AG08395 (cell line): ENCODE results near the gene CIB2.

Source experiments
- DNase-seq: peaks from one replicate; pipeline ENCODE4 v3.0.0; 2012; ENCODE audit warnings: mixed read lengths, low spot score

Gene CIB2

DNA sequence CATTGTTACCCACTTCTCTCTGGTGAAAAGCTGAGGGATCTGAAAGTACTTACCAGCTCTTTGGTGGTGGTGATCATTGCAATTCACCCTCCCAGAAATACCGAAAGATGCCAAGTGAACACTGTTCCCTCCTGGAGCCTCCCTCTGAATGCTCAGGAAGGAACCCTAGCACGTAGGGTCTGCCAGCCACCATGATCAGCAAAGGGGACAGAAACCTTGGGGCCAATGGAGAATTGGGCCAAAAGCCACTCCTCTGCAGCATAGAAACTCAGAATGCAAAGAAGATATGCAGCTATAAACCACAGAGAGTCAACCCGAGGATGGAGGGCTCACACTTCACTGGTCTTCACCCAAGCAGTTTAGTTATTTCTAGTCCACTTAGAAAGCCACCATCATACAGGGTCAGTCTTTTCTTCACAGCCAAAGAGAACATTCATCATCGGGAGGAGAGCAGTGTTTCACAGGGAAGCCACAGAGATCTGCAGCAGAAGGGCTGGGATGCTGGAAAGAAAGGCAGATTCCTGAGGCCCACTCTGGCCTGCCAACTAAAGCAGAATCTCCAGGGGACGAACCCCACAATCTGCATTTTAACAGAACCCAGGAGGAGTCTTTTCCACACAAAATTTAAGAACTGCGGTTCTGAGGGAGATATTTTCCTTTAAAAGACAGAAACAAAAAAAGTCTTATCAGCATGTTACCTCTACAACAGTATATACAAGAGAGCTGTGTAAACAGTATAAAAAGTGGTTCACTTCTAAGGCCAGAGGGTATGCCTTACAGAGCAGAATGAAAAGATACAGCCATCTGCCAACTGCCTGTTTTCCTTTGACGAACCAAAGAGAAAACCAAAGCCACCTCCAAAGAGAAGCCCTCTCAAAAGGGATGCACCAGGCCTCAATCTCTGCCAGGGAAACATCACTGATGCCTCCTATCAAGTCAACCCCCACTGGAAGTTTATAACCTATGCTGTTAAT, 65.0 kb downstream of the CIB2 start:
- no peak for DNase-seq

DNA sequence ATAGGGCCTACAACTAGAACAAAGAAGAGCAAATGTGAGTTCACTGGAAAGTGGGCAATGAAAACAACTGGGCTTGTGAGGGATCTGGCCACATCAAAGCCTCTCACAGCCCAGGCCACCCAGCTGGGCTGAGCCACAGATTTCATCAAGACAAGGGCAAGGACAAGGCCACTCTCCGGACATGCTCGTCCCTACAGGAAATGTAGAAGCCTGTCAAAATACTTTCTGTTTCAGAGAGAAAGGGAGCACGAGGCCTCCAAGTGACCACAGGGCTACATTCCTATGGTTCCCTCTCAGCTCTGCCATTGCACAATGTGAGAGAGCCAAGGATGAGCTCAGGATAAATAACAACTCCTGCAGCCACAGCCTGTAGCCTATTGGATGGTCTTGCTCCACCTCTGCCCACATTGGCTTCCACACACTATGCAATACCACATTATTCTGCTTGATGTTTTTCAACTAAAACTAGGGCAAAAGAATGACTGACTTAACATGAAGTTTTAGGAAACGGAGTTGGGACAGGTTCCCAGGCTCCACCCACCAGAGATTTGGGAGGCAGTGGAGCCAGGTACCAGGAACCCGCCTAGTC, 65.9 kb downstream of the CIB2 start:
- DNase-seq: peak; percentile 96

DNA sequence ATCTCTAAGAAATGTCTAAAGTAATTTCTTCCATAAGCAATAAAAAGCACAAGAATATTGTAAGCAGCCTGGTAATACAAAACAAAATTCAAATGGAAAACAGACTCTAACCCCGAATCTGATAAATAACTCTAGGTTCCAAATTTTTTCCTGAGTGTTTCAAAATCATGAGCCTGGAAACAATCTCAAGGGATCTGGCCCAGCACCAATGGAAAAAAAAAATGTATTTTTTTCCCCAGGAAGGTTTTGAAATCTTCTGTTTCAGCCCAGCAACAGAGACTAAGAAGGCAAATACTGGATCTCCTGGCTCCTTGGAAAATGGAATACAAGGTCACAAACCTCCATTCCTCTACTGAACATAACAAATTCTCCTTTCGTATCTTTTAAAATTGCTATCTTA, 66.7 kb downstream of the CIB2 start:
- DNase-seq: no peak

DNA sequence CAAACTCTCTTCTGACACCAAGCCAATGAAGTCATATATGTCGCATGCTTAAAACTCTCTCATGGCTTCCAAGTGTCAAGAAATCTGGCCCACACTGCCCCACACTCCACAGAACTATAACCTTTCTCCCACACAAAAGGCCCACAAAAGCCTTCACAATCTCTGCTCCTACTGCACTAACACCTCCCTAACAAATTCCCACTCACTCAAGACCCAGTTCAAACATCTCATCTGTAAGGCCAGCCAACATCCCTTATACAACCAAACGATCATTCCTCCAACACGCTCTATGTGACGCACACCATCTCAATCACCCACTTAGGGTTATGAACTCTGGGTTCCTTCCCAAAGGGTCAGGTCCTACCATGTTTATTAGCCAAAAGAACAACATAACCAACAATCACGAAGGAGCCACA, 67.3 kb downstream of the CIB2 start:
- no peak for DNase-seq

DNA sequence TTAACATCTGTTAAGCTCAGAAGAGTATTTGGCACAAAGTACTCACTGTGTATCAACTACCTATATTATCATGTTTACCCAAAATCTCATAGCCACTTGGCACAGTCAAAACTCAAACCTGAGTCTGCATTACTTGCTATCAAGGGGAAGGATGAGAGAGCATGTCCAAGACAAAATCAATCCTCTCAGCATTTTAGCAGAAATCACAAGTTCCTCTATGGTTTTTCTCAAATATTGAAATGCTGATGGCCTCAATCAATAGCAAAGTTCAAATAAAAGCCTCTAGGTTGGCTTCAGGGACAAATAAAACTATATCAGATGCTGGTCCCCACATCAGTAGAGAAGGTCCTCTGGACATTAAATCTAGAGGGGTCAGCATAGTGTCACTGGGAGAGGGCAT, 68.0 kb downstream of the CIB2 start:
- no peak for DNase-seq

DNA sequence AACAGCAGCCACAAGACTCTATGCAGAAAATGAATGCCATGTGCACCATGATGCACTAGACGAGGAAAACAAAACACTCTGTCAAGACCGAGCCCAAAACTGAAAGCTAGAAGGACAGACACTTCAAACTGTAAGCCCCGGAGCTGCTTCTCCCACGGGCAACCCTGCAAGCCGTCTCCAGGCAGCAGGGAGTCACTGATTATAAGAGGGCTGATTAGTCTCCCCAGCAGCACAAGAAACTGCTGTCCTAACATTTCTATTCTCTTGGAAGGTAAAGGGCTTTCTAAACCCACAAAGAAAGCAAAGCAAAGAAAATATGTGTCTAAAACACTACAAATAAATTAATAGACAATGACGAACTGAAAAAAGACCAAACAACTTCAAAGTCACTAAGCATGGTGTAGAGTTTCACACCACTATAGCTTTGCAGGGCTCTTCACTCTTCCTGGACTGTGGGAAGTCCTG, 69.2 kb downstream of the CIB2 start:
- no peak for DNase-seq

DNA sequence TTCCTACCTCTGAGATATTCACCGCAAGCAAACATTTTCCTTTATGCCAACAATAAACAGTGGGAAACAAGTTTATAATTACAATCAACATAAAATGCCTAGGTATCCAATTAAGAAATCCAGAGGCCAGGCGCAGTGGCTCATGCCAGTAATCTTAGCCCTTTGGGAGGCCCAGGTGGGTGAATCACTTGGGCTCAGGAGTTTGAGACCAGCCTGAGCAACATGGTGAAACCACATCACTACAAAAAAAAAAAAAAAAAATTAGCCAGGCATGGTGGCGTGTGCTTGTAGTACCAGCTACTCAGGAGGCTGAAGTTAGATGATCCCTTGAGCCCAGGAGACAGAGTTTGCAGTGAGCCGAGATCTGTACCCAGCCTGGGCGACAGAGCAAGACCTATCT, 71.0 kb downstream of the CIB2 start:
- DNase-seq: no peak

DNA sequence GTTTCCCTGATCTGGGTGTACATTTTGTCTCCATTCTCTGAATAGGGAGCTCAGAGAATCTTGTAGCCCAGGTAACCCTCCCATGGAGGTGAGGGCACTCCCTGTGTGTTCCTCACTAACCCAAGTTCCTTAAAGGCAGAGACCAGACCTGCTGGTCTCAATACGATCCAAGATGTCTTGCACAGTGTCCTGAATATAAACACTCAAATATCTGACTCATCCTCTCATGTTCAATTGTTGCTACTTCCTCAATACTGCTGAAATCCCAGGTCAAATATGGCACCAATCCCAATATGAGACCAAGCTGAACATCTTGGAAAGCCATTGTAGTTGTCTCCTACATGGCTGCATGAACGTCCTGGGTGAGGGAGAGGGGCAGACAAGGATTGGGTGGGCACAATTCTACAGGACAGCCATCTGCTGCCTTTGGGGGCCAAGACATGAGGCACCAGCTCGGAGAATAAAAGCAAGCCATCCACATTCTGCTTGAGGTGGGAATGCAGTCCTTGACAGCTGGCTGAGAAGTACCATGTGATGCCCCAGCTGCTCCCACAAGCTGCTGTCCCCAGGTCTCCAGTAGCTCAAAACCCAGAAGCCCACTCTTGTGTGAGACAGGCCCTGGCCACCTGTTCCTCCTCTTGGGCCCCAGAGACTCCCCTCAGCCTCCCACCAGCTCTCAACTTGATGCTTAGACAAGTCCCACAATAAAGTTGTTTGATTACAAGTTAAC, 72.0 kb downstream of the CIB2 start:
- no peak for DNase-seq

DNA sequence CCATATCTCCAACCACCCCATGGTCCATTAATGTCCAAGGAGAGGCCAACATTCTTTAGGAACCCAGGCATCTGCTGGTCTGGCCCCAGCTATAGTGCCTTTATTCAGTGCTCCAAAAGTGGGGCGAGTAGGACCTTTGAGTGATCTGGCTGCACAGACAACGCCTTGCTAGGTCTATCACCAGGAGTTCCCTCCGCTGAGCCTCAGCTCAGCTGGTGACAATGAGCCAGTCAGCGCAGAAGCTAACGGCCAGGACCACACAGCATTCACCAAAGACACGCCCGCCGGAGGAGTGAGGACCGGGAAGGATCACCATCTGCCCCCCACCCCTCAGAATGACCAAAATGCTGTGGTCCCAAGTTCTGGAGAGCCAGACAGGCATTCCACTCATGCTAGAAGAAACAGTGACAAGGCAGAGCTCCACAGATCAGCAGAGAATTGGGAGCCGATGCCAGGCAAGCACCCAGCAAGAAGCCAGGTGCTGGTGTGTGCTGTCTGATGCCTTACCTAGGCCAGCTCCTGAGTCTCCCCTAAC, 72.8 kb downstream of the CIB2 start:
- DNase-seq: no peak

DNA sequence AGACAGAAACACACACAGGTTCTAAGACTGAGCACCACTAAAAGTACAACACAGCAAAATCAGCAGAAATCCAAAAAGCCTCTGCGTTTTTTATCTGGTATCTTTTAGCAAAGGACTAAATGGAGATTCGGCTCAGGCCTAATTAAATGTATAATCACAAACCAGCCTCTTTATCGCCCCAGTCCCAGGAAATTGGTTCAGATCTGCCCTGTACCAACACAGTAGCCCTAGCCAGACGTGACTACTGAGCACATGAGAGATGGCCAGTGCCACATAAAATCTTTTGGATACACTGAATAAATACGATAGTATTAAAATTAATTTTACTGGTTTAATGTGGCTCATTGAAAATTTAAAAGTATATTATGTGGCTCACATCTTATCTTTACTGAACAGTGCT, 73.4 kb downstream of the CIB2 start:
- DNase-seq: no peak

DNA sequence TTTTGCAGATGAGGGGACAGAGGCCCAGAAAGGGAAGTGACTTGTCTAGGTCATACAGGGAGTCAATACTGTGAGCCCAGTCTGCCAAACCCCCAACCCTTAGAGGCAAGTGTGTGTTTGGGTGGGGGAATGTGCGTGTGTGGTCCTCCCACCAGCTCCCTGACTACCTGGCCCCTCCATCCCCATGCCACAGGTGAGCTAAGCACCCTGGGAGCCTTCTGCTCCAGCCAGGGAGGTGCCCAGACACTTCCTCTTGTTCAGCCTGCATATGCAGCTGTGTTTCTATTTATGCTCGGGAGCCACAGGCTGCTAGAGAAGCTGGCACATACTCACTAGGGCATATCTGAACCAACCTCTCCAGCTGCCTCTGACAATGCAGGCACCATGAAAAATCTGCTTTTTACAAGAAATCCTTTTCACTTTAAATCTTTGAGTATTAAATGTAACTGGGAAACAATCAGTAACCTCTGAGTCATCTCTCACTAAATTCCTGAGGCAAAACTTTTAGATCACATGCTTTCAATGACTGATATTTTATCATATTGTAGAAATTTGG, 74.5 kb downstream of the CIB2 start:
- no peak for DNase-seq

DNA sequence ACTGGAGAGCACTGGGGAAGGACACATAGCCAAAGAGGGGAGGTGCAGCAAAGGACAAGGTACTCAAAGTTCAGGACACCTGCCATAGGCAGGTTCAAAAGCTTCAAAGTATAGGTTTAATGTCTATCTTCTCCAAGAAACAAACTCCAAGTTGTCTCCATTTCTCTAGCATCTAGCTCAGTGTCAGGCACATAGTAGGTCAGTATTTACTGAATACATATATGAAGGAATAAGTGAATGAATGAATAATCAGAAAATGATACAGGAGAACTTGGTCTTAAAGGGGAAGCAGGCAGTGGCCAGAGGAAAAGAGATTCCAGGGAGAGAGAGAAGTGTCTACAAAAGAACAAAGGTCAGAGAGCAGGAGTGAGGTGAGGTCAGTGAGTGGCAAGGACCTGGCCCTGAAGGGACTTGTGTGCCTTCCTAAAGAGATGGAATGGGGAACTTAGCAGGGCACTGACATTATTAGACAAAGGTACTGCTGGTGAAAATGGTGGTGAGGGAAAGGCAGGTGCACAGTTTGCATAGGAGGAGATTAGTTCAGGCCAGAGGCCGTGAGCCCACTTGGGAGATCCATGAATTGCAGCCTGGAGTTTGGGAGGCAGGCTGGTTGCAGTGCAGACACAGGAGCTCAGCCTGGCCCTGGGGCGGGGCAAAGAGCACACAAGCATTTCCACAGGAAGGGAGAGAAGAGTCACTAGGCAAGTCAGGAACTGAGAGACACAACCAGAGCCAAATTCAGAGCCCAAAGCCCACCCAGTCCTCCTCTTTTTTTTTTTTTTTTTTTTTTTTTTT, 75.1 kb downstream of the CIB2 start:
- DNase-seq: peak; percentile 53

DNA sequence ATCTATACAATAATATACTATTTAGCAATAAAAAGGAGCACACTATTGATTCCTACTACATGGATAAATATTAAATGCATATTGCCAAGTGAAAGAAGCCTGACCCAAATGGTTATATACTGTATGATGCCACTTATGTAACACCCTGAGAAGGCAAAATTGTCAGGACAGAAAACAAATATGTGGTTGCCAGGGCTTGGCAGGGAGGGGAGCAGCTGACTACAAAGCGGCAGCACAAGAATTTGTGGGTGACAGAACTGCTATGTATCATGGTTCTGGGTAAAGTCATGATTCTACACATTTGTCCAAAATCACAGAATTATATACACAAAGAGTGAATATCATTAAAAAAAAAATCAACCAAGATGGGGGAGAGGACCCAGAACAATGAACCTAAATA, 76.3 kb downstream of the CIB2 start:
- DNase-seq: no peak
